ENCODE data around the gene MAGEF1.

Gene MAGEF1

GRCh38 chr3:184693011-184693975 is 18.6 kb downstream of the MAGEF1 start:
- ATAC-seq, result no peak; the same call in 2 of the 3 replicates
- TF ChIP-seq TCF4 (CRISPR knock-in tag; IDR thresholded peaks at IDR 0.05; ENCODE audit: borderline replicate concordance), result peak; percentile 33; the same call in 1 of the 2 replicates
- TF ChIP-seq CSDC2 (CRISPR knock-in tag; IDR thresholded peaks at IDR 0.05), result no peak
- TF ChIP-seq ZNF70 (CRISPR knock-in tag; IDR thresholded peaks at IDR 0.05), result 0 out of 2 replicates have a peak, but pooled peaks have one; percentile 51

DNA sequence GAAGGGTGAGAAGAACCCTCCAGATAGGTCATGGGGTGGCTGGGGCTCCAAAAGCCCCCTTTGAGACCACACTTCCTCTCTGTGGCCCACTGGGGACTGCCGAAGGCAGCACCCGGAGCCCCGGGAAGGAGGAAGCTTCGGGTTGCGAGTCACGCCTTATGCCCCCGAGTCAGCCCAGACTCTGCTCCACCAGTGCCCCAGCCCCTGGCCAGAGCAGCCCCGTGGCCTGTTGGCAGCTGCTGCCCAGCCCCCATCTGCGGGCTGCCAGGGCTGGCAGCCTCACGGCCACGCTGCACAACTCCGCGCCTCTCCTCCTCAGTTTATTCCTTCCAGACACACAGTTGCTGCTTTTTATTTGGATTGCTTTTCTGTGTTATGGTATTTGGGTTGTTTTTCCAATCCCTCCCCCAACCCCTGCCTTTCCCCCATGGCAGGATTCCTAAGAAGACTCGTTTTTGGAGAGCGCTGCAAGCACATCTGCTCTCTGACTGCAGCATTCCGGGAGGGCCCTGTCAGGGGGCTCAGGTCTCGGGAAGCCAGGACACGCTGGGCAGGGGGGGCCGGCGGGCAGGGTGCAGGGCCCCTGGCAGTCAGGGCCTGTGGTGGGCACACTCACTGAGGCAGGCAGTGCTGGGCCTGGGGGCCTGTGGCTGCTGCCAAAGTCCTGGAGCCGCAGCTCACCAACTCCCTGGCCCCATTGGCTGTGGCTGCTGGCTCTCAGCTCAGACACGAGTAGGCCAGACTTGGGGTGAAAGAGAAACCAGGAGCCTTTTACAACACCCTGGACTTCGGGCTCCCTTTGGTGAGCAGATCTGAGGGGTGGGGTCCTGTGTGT is 20.2 kb downstream of the MAGEF1 start:
- ATAC-seq, result no peak
- TF ChIP-seq POU6F1 (CRISPR knock-in tag; IDR thresholded peaks at IDR 0.05; ENCODE audit: borderline replicate concordance, low read depth) (no peak), GLIS3 (CRISPR knock-in tag; IDR thresholded peaks at IDR 0.05) (no peak), TCF4 (CRISPR knock-in tag; IDR thresholded peaks at IDR 0.05; ENCODE audit: borderline replicate concordance) (no peak), ZFP3 (CRISPR knock-in tag; IDR thresholded peaks at IDR 0.05) (no peak), TOX (CRISPR knock-in tag; IDR thresholded peaks at IDR 0.05; ENCODE audit: borderline replicate concordance) (no peak), ISL1 (CRISPR knock-in tag; IDR thresholded peaks at IDR 0.05) (no peak), ESRRG (CRISPR knock-in tag; IDR thresholded peaks at IDR 0.05) (no peak), CSDC2 (CRISPR knock-in tag; IDR thresholded peaks at IDR 0.05) (no peak), ZFP30 (CRISPR knock-in tag; IDR thresholded peaks at IDR 0.05) (no peak), ARNTL (CRISPR knock-in tag; IDR thresholded peaks at IDR 0.05; ENCODE audit: borderline replicate concordance, low read depth) (no peak), PPARA (CRISPR knock-in tag; IDR thresholded peaks at IDR 0.05; ENCODE audit: borderline replicate concordance) (no peak), OSR1 (CRISPR knock-in tag; IDR thresholded peaks at IDR 0.05) (no peak), ZNF70 (CRISPR knock-in tag; IDR thresholded peaks at IDR 0.05) (no peak)
- TF ChIP-seq, protein P1, sequence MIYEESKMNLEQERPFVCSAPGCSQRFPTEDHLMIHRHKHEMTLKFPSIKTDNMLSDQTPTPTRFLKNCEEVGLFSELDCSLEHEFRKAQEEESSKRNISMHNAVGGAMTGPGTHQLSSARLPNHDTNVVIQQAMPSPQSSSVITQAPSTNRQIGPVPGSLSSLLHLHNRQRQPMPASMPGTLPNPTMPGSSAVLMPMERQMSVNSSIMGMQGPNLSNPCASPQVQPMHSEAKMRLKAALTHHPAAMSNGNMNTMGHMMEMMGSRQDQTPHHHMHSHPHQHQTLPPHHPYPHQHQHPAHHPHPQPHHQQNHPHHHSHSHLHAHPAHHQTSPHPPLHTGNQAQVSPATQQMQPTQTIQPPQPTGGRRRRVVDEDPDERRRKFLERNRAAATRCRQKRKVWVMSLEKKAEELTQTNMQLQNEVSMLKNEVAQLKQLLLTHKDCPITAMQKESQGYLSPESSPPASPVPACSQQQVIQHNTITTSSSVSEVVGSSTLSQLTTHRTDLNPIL (CRISPR knock-in tag; IDR thresholded peaks at IDR 0.05; ENCODE audit: low read depth), result no peak
- TF ChIP-seq, protein P2, sequence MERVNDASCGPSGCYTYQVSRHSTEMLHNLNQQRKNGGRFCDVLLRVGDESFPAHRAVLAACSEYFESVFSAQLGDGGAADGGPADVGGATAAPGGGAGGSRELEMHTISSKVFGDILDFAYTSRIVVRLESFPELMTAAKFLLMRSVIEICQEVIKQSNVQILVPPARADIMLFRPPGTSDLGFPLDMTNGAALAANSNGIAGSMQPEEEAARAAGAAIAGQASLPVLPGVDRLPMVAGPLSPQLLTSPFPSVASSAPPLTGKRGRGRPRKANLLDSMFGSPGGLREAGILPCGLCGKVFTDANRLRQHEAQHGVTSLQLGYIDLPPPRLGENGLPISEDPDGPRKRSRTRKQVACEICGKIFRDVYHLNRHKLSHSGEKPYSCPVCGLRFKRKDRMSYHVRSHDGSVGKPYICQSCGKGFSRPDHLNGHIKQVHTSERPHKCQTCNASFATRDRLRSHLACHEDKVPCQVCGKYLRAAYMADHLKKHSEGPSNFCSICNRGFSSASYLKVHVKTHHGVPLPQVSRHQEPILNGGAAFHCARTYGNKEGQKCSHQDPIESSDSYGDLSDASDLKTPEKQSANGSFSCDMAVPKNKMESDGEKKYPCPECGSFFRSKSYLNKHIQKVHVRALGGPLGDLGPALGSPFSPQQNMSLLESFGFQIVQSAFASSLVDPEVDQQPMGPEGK (CRISPR knock-in tag; IDR thresholded peaks at IDR 0.05; ENCODE audit: borderline replicate concordance), result no peak

DNA sequence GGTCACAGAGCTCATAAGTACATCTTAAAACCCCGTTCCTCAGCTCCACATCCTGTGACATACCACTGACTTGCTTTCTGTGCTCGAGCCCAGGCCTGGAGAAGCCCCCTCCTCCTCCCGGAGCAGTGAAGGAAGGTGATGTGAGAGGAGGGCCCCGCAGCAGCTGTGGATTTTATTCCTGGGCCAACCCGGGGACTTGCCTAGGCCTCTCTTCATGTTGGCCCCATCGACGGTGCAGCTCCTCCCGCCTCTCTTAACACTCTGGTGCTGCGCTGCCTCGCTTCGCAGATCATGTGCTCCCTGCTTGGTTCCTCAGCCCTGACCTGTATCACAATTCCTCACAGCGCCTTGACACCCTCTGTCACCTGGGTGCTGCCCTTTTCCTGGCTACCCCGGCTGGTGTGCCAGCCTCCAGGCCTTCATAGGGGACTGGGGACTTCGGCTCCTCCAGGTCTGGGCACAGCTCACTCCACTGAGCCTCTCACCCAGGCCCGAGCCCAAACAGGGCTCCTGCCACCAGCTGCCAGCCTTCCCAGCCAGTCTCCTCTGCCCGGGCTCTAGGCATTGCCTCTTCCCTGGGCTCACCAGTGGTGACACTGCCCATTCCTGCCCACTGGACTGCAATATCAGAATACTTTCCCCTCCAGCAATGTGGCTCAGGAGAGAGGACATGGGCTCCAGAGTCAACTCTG is 21.5 kb downstream of the MAGEF1 start:
- no peak for ATAC-seq

More for the DNA sequence above, 21.5 kb downstream of the MAGEF1 start:
- TF ChIP-seq, protein P2 (CRISPR knock-in tag; IDR thresholded peaks at IDR 0.05; ENCODE audit: borderline replicate concordance), result no peak
- TF ChIP-seq GLIS3 (CRISPR knock-in tag; IDR thresholded peaks at IDR 0.05) (no peak), ARNTL (CRISPR knock-in tag; IDR thresholded peaks at IDR 0.05; ENCODE audit: borderline replicate concordance, low read depth) (no peak), TOX (CRISPR knock-in tag; IDR thresholded peaks at IDR 0.05; ENCODE audit: borderline replicate concordance) (no peak), ZC3H10 (CRISPR knock-in tag; IDR thresholded peaks at IDR 0.05) (no peak), PPARA (CRISPR knock-in tag; IDR thresholded peaks at IDR 0.05; ENCODE audit: borderline replicate concordance) (no peak), BACH2 (CRISPR knock-in tag; IDR thresholded peaks at IDR 0.05; ENCODE audit: borderline replicate concordance) (no peak), ZNF565 (CRISPR knock-in tag; conservative IDR thresholded peaks at IDR 0.05; ENCODE audit: low read depth) (no peak), ZNF70 (CRISPR knock-in tag; IDR thresholded peaks at IDR 0.05) (no peak), ISL1 (CRISPR knock-in tag; IDR thresholded peaks at IDR 0.05) (no peak), ZFP3 (CRISPR knock-in tag; IDR thresholded peaks at IDR 0.05) (no peak), ZNF8 (CRISPR knock-in tag; IDR thresholded peaks at IDR 0.05) (no peak)
- TF ChIP-seq, protein P1 (CRISPR knock-in tag; IDR thresholded peaks at IDR 0.05; ENCODE audit: low read depth), result no peak
